ENCODE measurements around the gene PPL. TPM values are rescaled to one million over a fixed set of nuclear protein-coding genes. Genes with fewer than 3 reads are reported as not detected.

PPL gene
- total RNA-seq, 1 experiment from 2014 or later: 0.03 TPM

Other genes with a start within 250 kb of the PPL start
- 27.6 and 28.8 TPM in 2 replicates for gene NUDT16L1, start 243.6 kb downstream of the PPL start, total RNA-seq (2014; rRNA removed; shearing (Covaris generic))
- 7.2 and 8.7 TPM in 2 replicates for gene ANKS3, start 202.9 kb downstream of the PPL start, total RNA-seq (2014; rRNA removed; shearing (Covaris generic))
- 0.11 and 0.19 TPM in 2 replicates for gene DNAAF8, start 202.6 kb downstream of the PPL start, total RNA-seq (2014; rRNA removed; shearing (Covaris generic))
- 8.1 and 10.6 TPM in 2 replicates for gene ZNF500, start 170.0 kb downstream of the PPL start, total RNA-seq (2014; rRNA removed; shearing (Covaris generic))
- gene SEPTIN12, start 148.8 kb downstream of the PPL start, total RNA-seq (2014; rRNA removed; shearing (Covaris generic)): not detected in 2 replicates
- not detected in 2 replicates for gene SMIM22, start 141.8 kb downstream of the PPL start, total RNA-seq (2014; rRNA removed; shearing (Covaris generic))
- 2.5 and 2.9 TPM in 2 replicates for gene ROGDI, start 134.5 kb downstream of the PPL start, total RNA-seq (2014; rRNA removed; shearing (Covaris generic))
- 27.9 and 36.3 TPM in 2 replicates for gene GLYR1, start 89.9 kb downstream of the PPL start, total RNA-seq (2014; rRNA removed; shearing (Covaris generic))
- gene UBN1, start 89.7 kb downstream of the PPL start, total RNA-seq (2014; rRNA removed; shearing (Covaris generic)): 14.1 and 14.5 TPM in 2 replicates
- 0.21 and 0.24 TPM in 2 replicates for gene SEC14L5, start 21.2 kb upstream of the PPL start, total RNA-seq (2014; rRNA removed; shearing (Covaris generic))
- 30.6 and 37.9 TPM in 2 replicates for gene NAGPA, start 96.8 kb upstream of the PPL start, total RNA-seq (2014; rRNA removed; shearing (Covaris generic))
- gene C16orf89, start 128.8 kb upstream of the PPL start, total RNA-seq (2014; rRNA removed; shearing (Covaris generic)): 0.13 and 0.64 TPM in 2 replicates
- 33.0 and 37.4 TPM in 2 replicates for gene ALG1, start 134.7 kb upstream of the PPL start, total RNA-seq (2014; rRNA removed; shearing (Covaris generic))
- gene EEF2KMT, start 160.6 kb upstream of the PPL start, total RNA-seq (2014; rRNA removed; shearing (Covaris generic)): 16.4 and 24.1 TPM in 2 replicates